ENCODE measurements around the gene NCF2.

NCF2 gene

GRCh38 chr1:183506561-183506960, 83.7 kb downstream of the NCF2 start:
- DNase-seq = no peak
- Mint-ChIP-seq H3K27ac (no peak overlapping the region), H3K4me3 (no peak overlapping the region), H3K9me3 (no peaks in the 10 kb centered on the region), H3K36me3 (peaks cover 2 to 7% of the 10 kb centered on the region in 2 donors), H3K4me1 (peaks cover 6 to 18% of the 10 kb centered on the region in 2 donors), H3K27me3 (no peaks in the 10 kb centered on the region)
- no peak for ATAC-seq (replicated peaks)
